HG03108 (cell line): Measurements from ENCODE around the gene CELA3A.
"Not testable (repeated sequence)": the region's sequence is repeated elsewhere in the genome, so short reads cannot be mapped to it uniquely, and the experiment has no call there.

Experiments used
- ATAC-seq: cut with Tn5 transposase; IDR thresholded peaks from one replicate; pipeline ENCODE4 v1.9.1; 2021; ENCODE audit warnings: moderate library complexity; ENCODE audit not compliant: unreplicated experiment

The CELA3A gene

DNA sequence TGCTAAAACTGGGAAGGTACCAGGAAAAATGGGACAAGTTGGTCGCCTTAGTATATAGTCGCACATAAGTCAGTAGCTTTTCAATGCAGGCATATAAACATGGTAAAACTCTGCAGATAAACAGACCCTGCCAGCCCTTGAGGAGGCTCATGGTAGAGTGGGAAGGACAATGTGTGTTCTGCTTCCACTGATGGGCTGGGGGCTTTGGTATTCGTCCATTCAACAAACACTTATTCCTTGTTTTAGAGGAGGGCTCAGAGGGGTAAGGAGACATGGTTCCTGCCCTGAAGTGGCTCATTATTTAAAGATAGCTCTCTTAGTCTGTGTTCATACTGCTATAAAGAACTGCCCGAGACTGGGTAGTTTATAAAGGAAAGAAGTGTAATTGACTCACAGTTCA lies 11.3 kb downstream of the CELA3A start:
- ATAC-seq = not testable (repeated sequence)

DNA sequence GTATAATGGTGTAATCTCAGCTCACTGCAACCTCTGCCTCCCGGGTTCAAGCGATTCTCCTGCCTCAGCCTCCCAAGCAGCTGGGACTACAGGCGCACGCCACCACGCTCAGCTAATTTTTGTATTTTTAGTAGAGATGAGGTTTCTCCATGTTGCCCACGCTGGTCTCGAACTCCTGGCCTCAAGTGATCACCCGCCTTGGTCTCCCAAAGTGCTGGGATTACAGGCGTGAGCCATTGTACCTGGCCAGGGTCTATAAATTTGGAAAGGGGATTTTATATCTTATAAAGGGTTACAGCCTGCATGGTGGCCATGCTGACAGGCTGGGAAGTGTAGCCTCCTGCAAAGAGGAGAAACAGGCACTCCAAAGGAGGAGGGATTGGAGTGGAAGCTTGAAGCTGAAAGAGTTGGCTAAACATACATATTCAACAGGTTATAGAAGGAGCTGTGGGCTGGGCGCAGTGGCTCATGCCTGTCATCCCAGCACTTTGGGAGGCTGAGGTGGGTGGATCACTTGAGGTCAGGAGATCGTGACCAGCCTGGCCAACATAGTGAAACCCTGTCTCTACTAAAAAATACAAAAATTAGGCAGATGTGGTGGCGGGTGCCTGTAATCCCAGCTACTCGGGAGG lies 13.2 kb downstream of the CELA3A start:
- ATAC-seq = not testable (repeated sequence)

DNA sequence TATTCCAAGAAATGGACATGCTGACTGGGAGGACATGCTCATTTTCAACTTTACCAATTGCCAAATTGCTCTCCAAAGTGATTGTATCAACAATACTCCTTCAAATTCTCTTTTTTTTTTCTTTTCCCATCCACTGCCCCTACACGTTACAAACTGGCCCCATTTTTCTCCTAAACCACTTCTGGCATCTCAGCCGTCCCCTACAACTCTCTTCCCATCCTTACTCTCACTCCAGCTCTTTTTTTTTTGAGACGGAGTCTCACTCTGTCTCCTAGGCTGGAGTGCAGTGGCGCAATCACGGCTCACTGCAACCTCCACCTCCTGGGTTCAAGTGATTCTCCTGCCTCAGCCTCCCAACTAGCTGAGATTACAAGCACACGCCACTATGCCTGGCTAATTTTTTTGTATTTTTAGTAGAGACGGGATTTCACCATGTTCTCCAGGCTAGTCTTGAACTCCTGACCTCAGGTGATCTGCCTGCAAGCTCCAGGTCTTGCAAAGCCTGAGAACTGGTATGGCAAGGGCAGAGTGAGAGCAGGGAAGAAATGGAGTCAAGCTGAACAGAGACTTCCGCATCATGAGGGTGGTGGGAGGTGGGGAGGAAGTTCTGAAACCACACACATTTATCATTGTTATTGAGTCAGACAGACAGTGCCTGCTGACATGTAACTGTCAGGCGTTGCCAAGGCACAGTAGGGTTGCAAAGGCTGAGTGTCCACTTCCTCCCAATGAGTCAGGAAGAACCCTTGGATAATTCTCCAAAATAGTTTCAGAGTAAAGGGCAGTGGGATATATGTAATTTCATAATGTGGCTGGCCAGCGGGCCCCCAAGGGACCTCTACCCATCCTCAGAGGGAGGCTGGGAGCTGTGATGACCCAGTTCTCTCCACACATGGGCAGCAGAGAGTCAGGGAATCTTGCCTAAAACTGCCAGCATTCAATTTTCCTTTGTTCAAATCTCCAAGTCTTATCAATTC lies 17.4 kb downstream of the CELA3A start:
- ATAC-seq = no peak

DNA sequence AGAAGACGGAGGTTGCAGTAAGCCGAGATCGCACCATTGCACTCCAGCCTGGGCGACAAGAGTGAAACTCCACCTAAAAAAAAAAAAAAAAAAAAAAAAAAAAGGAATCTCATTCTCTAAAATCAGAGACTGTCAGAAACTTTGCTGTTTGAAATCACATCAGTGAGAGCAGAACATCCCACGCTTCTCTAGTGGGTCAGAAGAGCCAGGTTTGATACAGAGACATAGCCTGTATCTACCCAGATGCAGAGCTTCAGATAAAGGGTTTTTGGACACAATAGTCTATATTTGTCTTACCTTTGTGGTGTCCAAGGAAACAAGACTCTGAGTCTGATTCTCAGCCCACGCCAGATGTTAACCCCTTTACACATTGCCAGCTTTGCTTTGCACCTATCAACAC lies 19.6 kb downstream of the CELA3A start:
- no peak for ATAC-seq

DNA sequence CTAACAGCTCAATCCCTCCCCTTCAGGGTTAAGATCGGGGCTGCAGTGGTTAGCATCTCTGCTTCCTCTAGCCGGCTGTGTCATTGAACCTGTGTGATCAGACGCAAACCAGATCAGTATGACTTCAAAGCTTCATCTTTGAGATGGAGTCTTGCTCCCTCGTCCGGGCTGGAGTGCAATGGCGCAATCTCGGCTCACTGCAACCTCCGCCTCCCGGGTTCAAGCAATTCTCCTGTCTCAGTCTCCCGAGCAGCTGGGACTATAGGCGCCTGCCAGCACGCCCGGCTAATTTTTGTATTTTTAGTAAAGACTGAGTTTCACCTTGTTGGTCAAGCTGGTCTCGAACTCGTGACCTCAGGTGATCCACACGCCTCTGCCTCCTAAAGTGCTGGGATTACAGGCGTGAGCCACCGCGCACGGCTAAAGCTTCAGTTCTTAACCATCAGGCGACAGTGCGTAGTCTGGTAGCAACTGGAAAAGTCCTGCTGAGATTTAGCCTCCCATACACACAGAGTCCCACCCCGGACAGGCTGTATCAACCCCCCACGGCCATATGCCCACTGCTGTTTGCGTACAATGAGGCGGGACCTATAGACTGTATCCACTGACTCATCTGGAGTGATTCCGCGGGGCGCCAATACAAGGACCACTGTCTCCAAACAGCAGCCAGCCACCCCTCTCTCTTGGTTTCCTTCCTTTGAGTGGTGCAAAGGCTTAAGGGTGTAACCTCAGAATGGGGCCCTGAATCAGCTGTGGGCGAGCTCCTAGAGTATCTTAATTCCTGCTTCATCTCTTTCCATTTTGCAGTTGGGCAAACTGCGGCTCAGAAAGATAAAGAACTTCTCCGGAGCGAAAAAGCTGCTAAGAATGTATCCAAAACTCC lies 23.3 kb downstream of the CELA3A start:
- peak; percentile 33 for ATAC-seq

DNA sequence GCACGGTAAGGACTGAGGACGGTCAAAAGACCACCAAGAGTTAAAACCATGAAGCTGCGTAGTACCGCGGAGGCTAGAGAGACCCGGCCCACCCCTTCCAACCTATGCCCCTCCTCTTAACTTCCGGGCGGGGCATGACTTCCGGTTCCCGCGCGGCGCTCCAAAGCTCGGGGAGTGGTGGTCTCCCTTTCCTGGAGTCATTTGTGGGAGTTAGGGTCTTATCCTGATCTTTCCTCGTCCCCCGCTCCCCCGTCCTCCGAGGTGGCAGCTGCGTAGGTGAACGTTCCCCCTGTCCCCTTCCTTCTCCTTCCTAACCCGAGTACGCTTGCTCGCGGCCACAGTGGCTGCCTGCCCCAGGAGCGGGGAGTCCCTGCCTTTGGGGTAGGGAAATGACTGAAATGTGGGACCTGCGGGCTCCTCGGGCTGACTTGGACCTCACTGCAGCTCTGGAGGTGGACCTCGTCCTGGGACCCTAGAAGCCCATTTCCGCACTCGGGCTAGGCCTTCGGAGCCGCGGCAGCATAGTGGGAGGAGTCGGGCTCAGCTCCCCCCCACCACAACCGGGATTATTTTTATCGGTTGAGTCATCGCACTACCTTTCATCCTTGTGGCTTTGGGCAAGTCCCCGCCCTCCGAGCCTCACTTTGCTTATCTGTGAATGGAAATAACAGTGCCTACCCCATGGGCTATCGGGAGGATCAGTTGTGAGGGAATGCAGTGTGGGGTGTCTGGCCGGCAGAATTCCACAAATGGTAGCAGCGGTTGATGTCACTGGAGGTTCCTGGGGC lies 24.1 kb downstream of the CELA3A start:
- peak; percentile 65 for ATAC-seq

DNA sequence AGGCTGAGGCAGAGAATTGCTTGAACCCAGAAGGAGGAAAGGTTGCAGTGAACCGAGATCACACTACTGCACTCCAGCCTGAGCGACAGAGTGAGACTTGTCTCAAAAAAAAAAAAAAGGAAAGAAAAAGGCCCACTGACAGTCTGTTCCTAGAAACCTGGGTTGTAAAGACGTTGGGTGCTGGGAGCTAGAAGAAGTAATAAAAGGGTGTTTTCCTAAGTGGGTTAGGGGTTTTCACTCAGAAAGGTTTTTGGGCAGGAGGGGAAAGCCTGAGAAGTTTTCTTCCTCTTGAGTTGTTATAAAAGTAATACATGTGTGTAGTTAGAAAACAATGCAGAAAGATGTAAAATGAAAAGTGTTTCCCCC lies 25.4 kb downstream of the CELA3A start:
- no peak for ATAC-seq

DNA sequence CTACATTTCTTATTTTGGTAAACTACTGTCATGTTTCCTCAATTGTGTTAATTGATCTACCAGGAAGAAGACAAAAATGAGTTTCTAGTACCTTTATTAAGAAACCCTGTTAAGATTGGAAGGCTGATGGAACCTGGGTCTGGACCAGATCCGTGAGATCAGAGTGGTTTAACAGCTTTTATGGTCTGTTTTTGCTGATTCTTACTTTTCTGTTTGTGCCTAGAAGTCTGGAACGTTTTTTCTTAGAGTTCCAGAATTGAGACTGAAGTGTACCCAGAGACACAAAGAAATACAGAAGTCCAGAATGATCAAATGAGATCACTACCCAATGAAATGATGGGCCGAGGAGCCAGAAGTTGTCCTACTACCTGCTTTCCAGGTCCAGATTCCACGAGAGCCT lies 28.6 kb downstream of the CELA3A start:
- no peak for ATAC-seq

DNA sequence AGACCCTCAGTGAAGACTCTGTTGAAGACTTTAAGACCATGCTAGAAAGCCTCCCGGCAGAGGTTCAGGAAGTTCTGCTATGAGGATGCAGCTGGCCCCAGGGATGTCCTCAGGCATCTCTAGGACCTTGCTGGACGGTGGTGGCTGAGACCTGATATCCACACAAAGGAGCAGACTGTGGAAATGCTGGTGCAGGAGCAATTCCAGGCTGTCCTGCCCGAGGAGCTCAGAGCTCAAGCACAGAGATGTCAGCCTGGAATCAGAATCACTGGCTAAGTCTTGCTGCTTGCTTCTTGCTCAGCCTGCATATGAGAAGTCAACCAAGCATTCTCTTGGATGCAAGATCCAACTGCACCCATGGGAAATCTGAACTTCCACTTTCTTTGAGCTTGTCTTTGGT lies 29.0 kb downstream of the CELA3A start:
- ATAC-seq = no peak

DNA sequence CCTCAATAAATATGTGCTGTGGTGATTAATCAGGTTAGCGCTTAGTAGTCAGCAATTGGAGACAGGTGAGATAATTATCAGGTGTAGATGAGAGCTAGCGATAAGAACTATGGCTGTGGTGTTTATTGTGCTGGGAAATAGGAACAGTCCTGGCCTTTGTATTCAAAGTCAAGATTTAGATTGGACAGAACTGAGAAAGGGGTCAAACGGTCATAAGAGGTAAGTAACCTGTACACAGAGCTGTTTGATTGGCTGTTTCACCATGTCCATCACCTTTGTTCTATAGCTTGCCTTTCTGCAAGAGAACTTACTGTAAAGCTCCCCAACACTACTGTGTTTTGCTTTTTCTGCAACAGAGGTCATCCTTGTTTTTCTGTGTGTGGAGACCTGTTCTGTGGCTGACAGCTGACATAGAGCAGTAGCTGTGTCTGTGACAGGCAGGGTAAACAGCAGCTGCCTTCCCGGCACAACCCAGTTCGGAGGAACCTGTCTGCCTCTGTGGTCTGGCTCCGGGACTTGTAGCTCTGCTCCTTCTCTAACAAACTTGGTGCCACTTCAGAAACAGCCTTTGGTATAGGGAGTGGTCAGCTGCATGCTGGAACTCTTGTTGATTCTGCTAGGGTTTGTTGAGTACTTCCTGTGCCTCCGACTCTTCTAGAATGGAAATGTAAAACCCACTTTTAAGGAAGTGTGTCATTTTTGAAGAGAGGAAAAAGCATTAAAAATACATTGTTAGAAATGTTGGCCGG lies 29.9 kb downstream of the CELA3A start:
- ATAC-seq = no peak

DNA sequence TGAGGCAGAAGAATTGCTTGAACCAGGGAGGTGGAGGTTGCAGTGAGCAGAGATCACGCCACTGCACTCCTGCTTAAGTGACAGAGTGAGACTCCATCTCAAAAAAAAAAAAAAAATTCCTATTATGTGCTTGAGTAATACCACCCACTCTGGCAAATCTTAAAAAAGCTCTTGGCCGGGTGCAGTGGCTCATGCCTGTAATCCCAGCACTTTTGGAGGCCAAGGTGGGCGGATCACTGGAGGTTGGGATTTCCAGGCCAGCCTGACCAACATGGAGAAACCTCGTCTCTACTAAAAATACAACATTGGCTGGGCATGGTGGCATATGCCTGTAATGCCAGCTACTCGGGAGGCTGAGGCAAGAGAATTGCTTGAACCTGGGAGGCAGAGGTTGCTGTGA lies 33.4 kb downstream of the CELA3A start:
- ATAC-seq = not testable (repeated sequence)

DNA sequence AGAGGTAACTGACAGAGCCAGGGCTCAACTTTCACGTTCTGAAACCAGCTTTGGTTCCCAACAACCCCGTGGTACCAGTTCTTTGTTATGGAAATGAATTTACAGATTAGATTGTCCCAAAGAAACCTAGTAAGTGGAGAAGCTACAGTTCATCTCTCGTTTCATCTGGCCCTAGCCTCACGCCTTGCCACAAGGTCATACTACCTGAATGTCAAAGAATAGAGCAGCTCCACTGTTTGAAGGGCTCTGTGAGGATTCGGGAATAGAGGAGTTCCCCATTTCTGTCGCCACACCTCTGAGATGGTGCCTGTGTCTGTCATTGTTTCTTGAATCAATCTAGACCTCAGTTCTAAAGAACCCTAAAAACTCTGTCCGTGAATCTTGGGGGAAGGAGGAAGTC lies 36.1 kb downstream of the CELA3A start:
- no peak for ATAC-seq

DNA sequence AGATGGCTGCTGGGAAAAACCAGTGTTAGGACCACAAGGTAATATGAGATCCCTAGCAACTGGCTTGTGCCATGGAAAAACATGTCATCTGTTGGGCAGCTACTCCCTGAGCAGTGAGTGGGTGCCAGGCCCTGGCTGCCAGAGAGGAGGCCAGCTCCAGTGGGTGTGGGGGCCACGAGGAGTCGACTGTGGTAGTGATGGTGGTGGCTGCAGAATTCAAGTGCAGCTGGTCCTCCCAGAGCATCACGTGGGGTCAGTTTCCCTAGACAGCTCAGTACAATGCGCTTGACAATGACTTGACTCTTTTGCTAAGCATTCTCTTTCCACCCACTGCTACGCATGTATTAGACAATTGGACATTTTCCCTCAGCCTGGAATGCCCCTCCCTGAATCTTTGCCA lies 36.6 kb downstream of the CELA3A start:
- ATAC-seq = no peak

DNA sequence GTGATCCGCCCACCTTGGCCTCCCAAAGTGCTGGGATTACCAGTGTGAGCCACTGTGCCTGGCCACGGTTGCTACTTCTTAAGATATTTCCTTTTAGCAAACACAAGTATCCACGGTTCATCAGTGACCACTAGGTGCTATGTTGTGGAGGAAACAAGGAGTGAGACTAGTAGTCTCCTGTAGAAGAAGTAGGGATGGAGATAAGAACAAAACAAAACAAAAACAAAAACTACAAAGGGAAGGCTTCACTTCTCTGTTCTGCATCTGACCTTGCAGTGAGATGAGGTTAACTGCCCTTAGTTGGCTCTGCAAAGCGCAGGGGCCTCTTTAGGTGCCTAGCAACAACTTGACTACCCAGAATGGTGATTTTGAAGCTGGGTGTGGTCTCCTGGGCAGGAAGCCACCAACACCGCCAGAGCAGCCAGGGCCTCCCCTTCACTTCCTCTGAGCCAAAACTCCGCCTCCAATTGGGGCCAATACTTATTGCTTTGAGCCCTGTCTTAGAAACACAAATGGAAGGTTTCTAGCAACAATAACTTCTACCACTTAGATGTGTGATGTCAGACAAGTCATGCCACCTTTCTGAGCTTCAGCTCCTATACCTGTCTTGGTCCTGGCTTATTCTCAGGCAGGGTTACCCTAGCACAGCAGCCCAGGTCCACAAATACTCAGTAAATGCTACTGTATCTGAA lies 38.3 kb downstream of the CELA3A start:
- peak; percentile 98 for ATAC-seq

DNA sequence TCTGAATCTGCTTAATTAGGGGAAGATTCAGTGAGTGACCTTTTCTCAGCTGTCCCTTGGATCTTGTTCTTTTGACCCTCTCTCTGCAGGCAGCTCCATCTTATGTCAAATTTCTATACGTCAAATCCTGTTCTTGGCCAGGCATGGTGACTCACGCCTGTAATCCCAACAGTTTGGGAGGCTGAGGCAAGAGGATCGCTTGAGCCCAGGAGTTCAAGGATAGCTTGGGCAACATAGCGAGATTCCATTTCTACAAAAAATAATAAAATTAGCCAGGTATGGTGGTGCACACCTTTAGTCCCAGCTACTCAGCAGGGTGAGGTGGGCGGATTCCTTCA lies 38.8 kb downstream of the CELA3A start:
- ATAC-seq = no peak

DNA sequence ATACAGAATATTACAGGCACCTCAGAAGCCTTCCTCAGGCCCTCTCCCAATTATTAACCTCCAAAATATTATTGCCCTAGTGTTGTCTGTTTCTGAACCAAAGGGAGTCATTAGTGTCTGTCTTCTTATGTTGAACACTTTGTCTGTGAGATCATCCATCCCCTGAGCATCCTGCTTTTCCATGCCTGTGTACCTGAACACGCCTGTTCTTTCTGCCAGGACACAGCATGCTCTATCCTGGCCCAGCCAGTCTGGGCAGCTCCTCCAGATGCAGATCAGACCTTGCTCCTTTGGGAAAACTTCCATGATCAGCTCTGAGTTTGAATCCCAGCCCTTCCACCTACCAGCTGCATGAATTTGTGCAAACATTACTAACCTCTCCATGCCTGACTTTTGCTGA lies 40.0 kb downstream of the CELA3A start:
- no peak for ATAC-seq

DNA sequence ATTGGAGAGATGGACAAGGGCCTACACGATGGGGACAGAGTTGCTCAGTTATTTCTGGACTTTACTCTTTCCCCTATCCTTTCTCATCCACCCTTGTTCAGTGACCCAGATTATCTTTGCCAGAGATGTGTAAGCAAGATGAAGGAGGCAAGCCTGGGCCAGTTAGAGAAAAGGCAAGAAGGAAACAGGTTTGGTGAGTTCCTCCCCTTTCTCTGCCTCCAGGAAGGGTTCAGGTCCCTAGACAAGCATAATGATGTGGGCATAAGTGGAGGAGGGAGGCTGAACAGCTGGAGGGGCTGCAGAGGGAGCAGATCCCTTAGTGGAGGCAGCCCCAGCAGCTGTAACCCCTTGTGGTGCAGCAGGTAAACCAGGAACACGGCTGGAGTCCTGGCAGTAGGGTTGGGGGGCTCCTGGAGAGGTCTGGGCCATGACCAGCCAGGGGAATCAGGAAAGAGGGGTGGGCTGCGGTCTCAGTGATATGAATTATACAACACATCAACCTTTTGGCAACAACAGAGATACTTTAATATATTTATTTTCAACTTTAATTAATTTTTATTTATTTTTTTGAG lies 41.8 kb downstream of the CELA3A start:
- no peak for ATAC-seq

DNA sequence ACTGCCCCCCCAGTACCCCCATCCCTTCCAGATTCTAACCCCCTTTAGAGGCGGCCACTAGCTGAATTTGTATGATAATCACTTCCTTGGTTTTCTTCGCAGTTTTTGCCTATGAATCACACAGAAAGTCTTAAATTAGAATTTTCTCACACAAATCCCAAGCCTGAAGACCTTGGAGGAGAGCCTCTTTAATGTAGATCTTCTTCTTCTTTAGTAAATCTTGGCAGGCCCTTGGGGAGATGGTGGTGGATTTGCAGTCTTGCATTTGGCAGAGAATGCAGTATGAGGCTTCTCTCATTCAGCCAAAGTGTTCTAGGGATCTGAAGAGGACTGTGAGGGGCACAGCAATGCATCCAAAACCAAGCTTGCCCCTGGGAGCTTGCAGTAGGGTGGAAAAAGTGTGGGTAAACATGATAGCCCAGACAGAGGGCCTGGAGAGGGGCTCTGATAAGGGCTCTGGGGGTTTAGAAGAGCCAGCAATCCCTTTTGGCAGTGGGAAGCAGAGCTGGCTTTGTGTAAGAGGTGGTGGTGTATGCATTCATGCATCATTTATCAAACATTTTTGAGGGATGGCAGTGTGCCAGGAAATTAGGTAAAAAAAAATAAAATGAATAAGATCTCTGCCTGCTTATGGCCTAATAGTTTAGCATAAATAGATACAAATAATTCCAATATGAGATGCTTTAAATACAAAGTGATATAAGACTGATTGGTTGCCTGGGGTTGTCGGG lies 43.4 kb downstream of the CELA3A start:
- ATAC-seq = no peak
